ENCODE measurements around the gene LILRB5.

GRCh38 chr19:54257116-54257480, at the start of gene LILRB5:
- TF ChIP-seq CTCF (IDR thresholded peaks at IDR 0.05) (no peak), EZH2 (IDR thresholded peaks at IDR 0.05; ENCODE audit: borderline replicate concordance, insufficient read depth, low read depth, low read length, poor library complexity, severe bottlenecking) (no peak)

All from B cell (primary cell).